Spleen (tissue), 7 donors: Measurements from ENCODE around the gene TIAM1.

Experiments
- POLR2A ChIP-seq, 3 donors: fragments of 450-650 bp; IDR thresholded peaks; one replicate each; pipeline ENCODE4 v1.5.1; 2017; ENCODE audit warnings: antibody characterized with exemption in 3 of 3, mild to moderate bottlenecking in 1 of 3
- TF ChIP-seq, protein P1 (sequence below), 11 experiments: fragments of 200-600 bp in 7 of 11; fragments of 450-650 bp in 4 of 11; sonication (generic) in 4 of 11; IDR thresholded peaks in 8 of 11; conservative IDR thresholded peaks in 3 of 11; 1 replicate in 7 of 11; 2 replicates in 4 of 11; pipeline versions ENCODE4 v1.4.0 to v1.8.0; 2016 to 2021; ENCODE audit warnings: antibody characterized with exemption in 11 of 11, inconsistent platforms in 4 of 11, mild to moderate bottlenecking in 1 of 11
- donor health status: DM: no; HTN: no; CAD: no; lungs with moderate emphysema.
- donor health status: DM: no; HTN: no; CAD: no.
- donor health status: DM: no; HTN: no; CAD: no.

DNA sequence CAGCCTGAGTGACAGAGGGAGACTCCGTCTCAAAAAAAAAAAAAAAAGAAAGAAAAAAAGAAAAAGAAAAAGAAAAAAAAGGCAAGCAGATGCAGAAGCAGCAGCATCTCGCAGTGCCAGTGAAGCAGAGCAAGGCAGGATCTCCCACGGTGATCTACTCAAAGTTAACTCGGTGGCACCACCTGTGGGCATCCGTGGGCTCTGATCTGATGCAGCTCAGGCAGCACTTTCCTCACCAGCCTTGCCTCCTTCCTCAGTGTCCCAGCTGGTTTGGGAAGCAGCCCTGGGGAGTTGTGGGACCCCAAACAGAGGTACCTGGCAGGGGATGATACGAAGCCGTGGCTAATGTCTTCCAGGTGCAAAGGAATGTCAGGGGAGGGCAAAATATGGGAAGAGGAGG is 201.5 kb downstream of the TIAM1 start:
- TF ChIP-seq, protein P1, sequence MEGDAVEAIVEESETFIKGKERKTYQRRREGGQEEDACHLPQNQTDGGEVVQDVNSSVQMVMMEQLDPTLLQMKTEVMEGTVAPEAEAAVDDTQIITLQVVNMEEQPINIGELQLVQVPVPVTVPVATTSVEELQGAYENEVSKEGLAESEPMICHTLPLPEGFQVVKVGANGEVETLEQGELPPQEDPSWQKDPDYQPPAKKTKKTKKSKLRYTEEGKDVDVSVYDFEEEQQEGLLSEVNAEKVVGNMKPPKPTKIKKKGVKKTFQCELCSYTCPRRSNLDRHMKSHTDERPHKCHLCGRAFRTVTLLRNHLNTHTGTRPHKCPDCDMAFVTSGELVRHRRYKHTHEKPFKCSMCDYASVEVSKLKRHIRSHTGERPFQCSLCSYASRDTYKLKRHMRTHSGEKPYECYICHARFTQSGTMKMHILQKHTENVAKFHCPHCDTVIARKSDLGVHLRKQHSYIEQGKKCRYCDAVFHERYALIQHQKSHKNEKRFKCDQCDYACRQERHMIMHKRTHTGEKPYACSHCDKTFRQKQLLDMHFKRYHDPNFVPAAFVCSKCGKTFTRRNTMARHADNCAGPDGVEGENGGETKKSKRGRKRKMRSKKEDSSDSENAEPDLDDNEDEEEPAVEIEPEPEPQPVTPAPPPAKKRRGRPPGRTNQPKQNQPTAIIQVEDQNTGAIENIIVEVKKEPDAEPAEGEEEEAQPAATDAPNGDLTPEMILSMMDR (IDR thresholded peaks at IDR 0.05 in 8 of 11, conservative IDR thresholded peaks at IDR 0.05 in 3 of 11): no peak
- no peak for TF ChIP-seq POLR2A (IDR thresholded peaks at IDR 0.05)
